Measurements from ENCODE around the gene ARSB.
A peak's percentile ranks its signal among the peaks of the same experiment; 100 is the strongest.

Gene ARSB

GRCh38 chr5:78927657-78928282 is 57.3 kb downstream of the ARSB start:
- H3K27ac ChIP-seq (ENCODE audit: low read depth, low read length), result no peak overlapping the region
- H3K9ac ChIP-seq (ENCODE audit: low read length), result no peak overlapping the region
- no peaks in the 10 kb centered on the region for H3K4me1 ChIP-seq (ENCODE audit: insufficient read depth, low read length)
- no peak overlapping the region for H3K4me3 ChIP-seq (ENCODE audit: low read depth in 1 of 2, low read length in 2 of 2)
- no peaks in the 10 kb centered on the region for H3K9me3 ChIP-seq (ENCODE audit: low read length)
- H3K27me3 ChIP-seq (ENCODE audit: control insufficient read depth in 1 of 2, insufficient read depth in 2 of 2, low read length in 2 of 2), result no peaks in the 10 kb centered on the region
- H3K36me3 ChIP-seq (ENCODE audit: insufficient read depth, low read length), result no peaks in the 10 kb centered on the region

DNA sequence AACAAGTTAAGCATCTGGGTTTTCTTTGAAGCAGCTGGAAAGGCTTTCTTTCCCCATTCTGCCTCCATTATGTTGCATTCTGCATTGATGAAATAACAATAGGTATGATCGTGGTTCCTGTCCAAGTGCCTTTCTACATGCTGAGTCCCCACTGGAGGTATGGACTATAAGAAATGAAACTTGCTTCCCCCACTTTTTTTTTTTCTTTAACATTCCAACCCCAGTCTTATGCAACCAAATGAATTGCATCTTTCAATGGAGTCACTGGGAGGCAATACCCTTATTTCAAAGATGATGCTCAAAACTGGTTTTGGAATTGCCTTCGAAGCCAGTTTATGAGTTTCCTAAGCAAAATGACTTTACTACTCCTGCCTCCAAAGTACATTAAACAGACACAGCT is 58.9 kb downstream of the ARSB start:
- Histone ChIP-seq H3K4me3 (ENCODE audit: low read depth in 1 of 2, low read length in 2 of 2) (no peak overlapping the region), H3K9me3 (ENCODE audit: low read length) (no peaks in the 10 kb centered on the region), H3K27me3 (ENCODE audit: control insufficient read depth in 1 of 2, insufficient read depth in 2 of 2, low read length in 2 of 2) (no peaks in the 10 kb centered on the region), H3K4me1 (ENCODE audit: insufficient read depth, low read length) (no peaks in the 10 kb centered on the region), H3K27ac (ENCODE audit: low read depth, low read length) (no peak overlapping the region), H3K36me3 (ENCODE audit: insufficient read depth, low read length) (no peaks in the 10 kb centered on the region), H3K9ac (ENCODE audit: low read length) (no peak overlapping the region)

DNA sequence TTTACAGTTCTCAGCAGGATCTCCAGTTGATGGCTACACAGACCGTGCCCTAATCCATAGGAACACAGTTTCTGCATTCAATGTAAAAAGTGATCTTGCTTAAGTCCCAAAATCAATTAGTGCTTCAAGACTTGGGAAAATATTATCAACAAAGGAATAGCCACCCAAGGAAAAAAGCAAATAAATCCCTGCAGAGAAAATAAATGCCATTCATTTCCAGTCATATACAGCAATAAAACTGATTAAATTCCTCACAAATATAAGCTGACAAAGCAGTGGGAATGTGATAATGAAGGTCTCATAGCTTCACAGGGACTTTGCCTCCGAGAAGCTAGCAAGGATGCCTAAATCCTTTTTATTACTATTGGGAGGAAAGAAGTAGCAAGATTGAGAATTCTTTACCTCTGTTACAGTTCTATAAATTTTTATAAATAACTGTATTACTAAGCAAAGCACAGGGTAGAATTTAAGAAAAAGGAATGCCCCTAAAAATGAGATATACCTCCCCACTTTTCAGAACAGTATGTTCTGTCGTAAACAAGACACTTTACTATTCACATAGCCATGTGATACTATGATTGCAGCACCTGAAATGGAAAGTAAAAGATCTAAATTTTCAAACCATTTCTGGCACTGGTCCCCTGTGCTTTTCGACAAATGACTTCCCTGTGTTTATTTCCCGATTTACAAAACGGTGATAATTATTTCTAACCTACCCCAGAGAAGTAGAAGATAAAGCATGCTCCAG is 59.8 kb downstream of the ARSB start:
- Histone ChIP-seq H3K9ac (ENCODE audit: low read length) (no peak overlapping the region), H3K27me3 (ENCODE audit: control insufficient read depth in 1 of 2, insufficient read depth in 2 of 2, low read length in 2 of 2) (no peaks in the 10 kb centered on the region), H3K9me3 (ENCODE audit: low read length) (no peaks in the 10 kb centered on the region), H3K4me1 (ENCODE audit: insufficient read depth, low read length) (no peaks in the 10 kb centered on the region), H3K36me3 (ENCODE audit: insufficient read depth, low read length) (no peaks in the 10 kb centered on the region), H3K4me3 (ENCODE audit: low read depth in 1 of 2, low read length in 2 of 2) (no peak overlapping the region), H3K27ac (ENCODE audit: low read depth, low read length) (no peak overlapping the region)

DNA sequence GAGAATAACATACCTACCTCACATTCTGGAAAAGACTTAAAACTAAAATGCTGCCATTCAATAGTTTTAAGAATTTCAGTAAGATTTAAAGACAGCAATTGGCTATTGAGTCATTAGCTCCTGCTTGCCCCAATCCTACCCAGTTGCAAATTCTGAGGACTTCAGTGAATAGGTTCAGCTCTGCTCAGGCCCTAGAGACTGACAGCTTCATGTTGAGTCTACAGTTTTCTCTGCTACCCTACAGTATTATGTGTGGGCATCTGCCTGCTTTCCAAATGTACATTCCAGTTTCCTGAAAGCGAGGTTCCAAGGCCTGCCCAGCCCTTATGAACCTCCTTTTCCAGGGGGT is 61.5 kb downstream of the ARSB start:
- no peaks in the 10 kb centered on the region for H3K27me3 ChIP-seq (ENCODE audit: control insufficient read depth in 1 of 2, insufficient read depth in 2 of 2, low read length in 2 of 2)
- H3K4me3 ChIP-seq (ENCODE audit: low read depth in 1 of 2, low read length in 2 of 2), result no peak overlapping the region
- H3K27ac ChIP-seq (ENCODE audit: low read depth, low read length), result no peak overlapping the region
- no peaks in the 10 kb centered on the region for H3K36me3 ChIP-seq (ENCODE audit: insufficient read depth, low read length)
- H3K9ac ChIP-seq (ENCODE audit: low read length), result no peak overlapping the region
- no peaks in the 10 kb centered on the region for H3K9me3 ChIP-seq (ENCODE audit: low read length)
- no peaks in the 10 kb centered on the region for H3K4me1 ChIP-seq (ENCODE audit: insufficient read depth, low read length)

DNA sequence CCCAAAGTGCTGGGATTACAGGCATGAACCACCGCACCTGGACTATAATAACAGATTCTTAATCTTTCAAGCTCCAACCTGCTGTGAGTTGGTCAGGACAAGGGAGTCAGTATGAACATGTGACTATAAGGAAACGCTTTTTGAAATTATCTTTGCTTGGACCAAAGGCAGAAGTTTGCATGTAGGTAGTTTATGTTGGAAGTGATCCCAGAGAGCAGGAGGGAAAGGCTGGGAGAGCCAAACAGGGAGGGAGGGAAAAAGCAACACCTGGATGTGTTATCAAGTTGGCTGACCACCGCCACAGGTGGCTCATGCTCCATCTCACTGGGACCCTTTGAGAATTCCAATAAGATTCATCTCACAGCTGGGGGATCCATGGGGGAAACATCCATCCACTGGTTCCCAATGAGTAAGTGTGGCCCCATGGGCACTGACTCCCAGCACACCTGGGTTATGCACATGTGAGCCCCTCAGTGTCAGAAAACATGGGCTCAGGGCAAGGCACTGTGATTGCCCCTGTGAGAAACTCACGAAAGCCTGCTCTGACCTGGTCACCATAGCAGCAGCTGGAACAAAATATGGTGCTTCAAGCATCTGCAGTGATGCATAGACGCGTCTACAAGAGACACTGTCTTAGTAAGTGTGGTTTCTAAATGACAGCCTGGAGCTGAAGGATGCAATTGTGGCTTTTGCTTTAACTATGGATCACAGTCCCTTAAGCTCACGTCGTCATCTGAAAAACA is 62.1 kb downstream of the ARSB start:
- H3K27me3 ChIP-seq (ENCODE audit: control insufficient read depth in 1 of 2, insufficient read depth in 2 of 2, low read length in 2 of 2), result no peaks in the 10 kb centered on the region
- no peaks in the 10 kb centered on the region for H3K36me3 ChIP-seq (ENCODE audit: insufficient read depth, low read length)
- H3K9me3 ChIP-seq (ENCODE audit: low read length), result no peaks in the 10 kb centered on the region
- no peak overlapping the region for H3K27ac ChIP-seq (ENCODE audit: low read depth, low read length)
- H3K4me3 ChIP-seq (ENCODE audit: low read depth in 1 of 2, low read length in 2 of 2), result no peak overlapping the region
- H3K4me1 ChIP-seq (ENCODE audit: insufficient read depth, low read length), result no peaks in the 10 kb centered on the region
- no peak overlapping the region for H3K9ac ChIP-seq (ENCODE audit: low read length)

- Histone ChIP-seq H3K27ac (ENCODE audit: low read depth, low read length) (no peak overlapping the region), H3K9me3 (ENCODE audit: low read length) (no peaks in the 10 kb centered on the region), H3K4me3 (ENCODE audit: low read depth in 1 of 2, low read length in 2 of 2) (no peak overlapping the region), H3K36me3 (ENCODE audit: insufficient read depth, low read length) (no peaks in the 10 kb centered on the region), H3K27me3 (ENCODE audit: control insufficient read depth in 1 of 2, insufficient read depth in 2 of 2, low read length in 2 of 2) (no peaks in the 10 kb centered on the region), H3K9ac (ENCODE audit: low read length) (no peak overlapping the region), H3K4me1 (ENCODE audit: insufficient read depth, low read length) (peaks cover 8% of the 10 kb centered on the region)
Measured at GRCh38 chr5:78920604-78921003, 64.5 kb downstream of the ARSB start.

GRCh38 chr5:78919796-78920195 is 65.3 kb downstream of the ARSB start:
- no peak overlapping the region for H3K9ac ChIP-seq (ENCODE audit: low read length)
- H3K9me3 ChIP-seq (ENCODE audit: low read length), result no peaks in the 10 kb centered on the region
- peaks cover 8% of the 10 kb centered on the region for H3K4me1 ChIP-seq (ENCODE audit: insufficient read depth, low read length)
- H3K27ac ChIP-seq (ENCODE audit: low read depth, low read length), result no peak overlapping the region
- no peak overlapping the region for H3K4me3 ChIP-seq (ENCODE audit: low read depth in 1 of 2, low read length in 2 of 2)
- no peaks in the 10 kb centered on the region for H3K36me3 ChIP-seq (ENCODE audit: insufficient read depth, low read length)
- H3K27me3 ChIP-seq (ENCODE audit: control insufficient read depth in 1 of 2, insufficient read depth in 2 of 2, low read length in 2 of 2), result no peaks in the 10 kb centered on the region

DNA sequence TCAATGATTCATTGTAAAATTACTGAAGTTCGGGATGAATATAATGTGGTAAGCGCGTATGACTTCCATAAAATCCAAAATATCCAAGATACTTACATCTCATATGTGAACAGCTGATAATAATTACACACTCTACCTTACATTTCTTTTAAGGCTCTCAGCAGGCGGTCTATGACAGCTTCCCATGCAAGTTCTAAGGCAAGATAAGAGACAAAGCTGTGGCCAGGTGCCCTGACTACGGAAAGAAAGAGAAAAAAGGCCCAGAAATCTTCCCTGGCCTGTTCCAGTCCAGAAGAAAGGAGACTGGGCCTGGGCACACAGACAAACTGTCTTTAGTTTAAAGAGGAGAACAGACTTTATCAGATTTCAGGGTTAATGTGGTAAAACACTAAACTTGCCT is 69.1 kb downstream of the ARSB start:
- Histone ChIP-seq H3K27me3 (ENCODE audit: control insufficient read depth in 1 of 2, insufficient read depth in 2 of 2, low read length in 2 of 2) (no peaks in the 10 kb centered on the region), H3K9ac (ENCODE audit: low read length) (no peak overlapping the region), H3K27ac (ENCODE audit: low read depth, low read length) (no peak overlapping the region)

DNA sequence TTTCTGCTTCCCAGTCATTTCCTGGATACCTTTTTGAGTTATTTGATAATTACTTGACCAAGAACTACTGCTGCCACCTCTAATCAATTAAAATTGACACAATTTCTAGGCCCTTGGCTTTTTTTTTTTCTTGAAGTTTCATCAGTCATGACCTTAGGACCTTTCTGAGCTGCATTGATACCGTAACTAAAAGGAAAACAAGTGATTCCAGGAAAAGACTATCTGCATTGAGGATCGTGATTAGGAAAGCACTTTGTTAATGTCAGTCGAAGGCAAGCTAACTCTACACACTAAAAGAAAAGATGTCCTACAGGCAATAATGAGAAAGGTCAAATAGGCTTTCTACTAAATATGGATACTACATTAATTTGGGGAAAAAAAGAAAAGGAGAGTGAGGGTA is 69.9 kb downstream of the ARSB start:
- Histone ChIP-seq H3K36me3 (ENCODE audit: insufficient read depth, low read length) (no peaks in the 10 kb centered on the region), H3K27ac (ENCODE audit: low read depth, low read length) (no peak overlapping the region), H3K9me3 (ENCODE audit: low read length) (no peaks in the 10 kb centered on the region), H3K9ac (ENCODE audit: low read length) (no peak overlapping the region), H3K4me3 (ENCODE audit: low read depth in 1 of 2, low read length in 2 of 2) (no peak overlapping the region), H3K27me3 (ENCODE audit: control insufficient read depth in 1 of 2, insufficient read depth in 2 of 2, low read length in 2 of 2) (no peaks in the 10 kb centered on the region), H3K4me1 (ENCODE audit: insufficient read depth, low read length) (peaks cover 23% of the 10 kb centered on the region)

More for the DNA sequence above, 69.1 kb downstream of the ARSB start:
- H3K4me1 ChIP-seq (ENCODE audit: insufficient read depth, low read length), result peaks cover 23% of the 10 kb centered on the region
- no peaks in the 10 kb centered on the region for H3K9me3 ChIP-seq (ENCODE audit: low read length)
- no peak overlapping the region for H3K4me3 ChIP-seq (ENCODE audit: low read depth in 1 of 2, low read length in 2 of 2)
- no peaks in the 10 kb centered on the region for H3K36me3 ChIP-seq (ENCODE audit: insufficient read depth, low read length)

DNA sequence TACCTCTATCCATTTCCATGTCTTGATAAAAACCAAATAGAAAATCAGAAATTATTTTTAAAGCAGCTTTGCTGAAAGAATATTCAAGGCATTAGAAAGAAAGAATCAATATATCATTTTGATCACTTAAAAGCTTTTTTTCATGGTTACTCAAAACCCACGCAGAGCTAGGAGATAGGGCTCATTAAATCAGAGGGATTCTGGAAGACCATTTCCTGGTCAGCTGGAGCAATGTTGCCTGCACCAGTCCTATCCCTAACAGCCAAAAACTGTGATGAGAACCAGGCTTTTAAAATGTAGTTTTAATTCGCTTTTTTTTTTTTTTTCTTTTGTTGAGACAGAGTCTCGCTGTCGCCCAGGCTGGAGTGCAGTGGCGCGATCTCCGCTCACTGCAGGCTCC is 72.3 kb downstream of the ARSB start:
- H3K27me3 ChIP-seq (ENCODE audit: control insufficient read depth in 1 of 2, insufficient read depth in 2 of 2, low read length in 2 of 2), result no peaks in the 10 kb centered on the region
- H3K4me1 ChIP-seq (ENCODE audit: insufficient read depth, low read length), result peaks cover 37% of the 10 kb centered on the region
- H3K36me3 ChIP-seq (ENCODE audit: insufficient read depth, low read length), result no peaks in the 10 kb centered on the region
- H3K9ac ChIP-seq (ENCODE audit: low read length), result no peak overlapping the region
- no peaks in the 10 kb centered on the region for H3K9me3 ChIP-seq (ENCODE audit: low read length)
- no peak overlapping the region for H3K4me3 ChIP-seq (ENCODE audit: low read depth in 1 of 2, low read length in 2 of 2)
- H3K27ac ChIP-seq (ENCODE audit: low read depth, low read length), result peak overlapping the region; percentile 45

DNA sequence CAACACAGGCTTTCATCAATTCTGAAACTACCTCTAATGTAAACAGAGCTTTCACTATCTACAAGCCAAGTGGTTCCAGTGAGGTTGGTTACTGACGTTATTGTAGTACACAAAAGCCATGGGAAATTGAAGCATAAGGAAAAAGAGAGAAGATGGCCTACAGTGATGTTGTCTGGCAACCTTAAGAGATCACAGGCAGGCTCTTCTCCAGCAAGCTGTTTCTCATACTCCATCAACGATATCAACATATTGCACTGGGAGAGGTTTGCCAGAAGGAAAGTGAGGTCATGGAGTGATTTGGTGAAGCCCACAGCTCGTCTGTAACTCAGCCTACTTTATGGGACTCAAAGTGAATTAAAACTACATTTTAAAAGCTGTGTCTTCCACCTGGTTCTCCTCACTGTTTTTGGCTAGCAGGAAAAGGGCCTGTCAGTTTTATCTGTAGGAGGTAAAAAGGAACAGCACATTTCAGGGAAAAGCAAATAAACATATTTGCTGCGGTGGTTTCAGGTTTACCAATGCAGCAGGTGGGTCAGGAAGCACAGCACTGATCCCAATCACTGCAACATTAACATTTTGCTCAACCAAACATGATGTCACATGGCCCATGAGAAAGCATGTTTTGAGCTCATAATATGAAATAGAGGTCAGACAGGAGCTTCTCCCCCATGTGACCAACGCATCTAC is 72.9 kb downstream of the ARSB start:
- H3K4me1 ChIP-seq (ENCODE audit: insufficient read depth, low read length), result peaks cover 41% of the 10 kb centered on the region
- H3K27me3 ChIP-seq (ENCODE audit: control insufficient read depth in 1 of 2, insufficient read depth in 2 of 2, low read length in 2 of 2), result no peaks in the 10 kb centered on the region
- H3K4me3 ChIP-seq (ENCODE audit: low read depth in 1 of 2, low read length in 2 of 2), result no peak overlapping the region
- no peaks in the 10 kb centered on the region for H3K9me3 ChIP-seq (ENCODE audit: low read length)
- peak overlapping the region; percentile 45 for H3K27ac ChIP-seq (ENCODE audit: low read depth, low read length)
- no peaks in the 10 kb centered on the region for H3K36me3 ChIP-seq (ENCODE audit: insufficient read depth, low read length)
- no peak overlapping the region for H3K9ac ChIP-seq (ENCODE audit: low read length)
